GM23338 (cell line): ENCODE results near the gene PSMD6. TPM values are rescaled to one million over a fixed set of nuclear protein-coding genes. Genes with fewer than 3 reads are reported as not detected.

Experiments used
- JUNB ChIP-seq: IDR thresholded peaks from one replicate; pipeline ENCODE4 v1.6.1; 2016; ENCODE audit warnings: antibody characterized with exemption; ENCODE audit not compliant: unreplicated experiment
- NANOG ChIP-seq: IDR thresholded peaks from 2 replicates; pipeline ENCODE4 v1.6.1; 2016; ENCODE audit warnings: antibody characterized with exemption, borderline replicate concordance
- POLR2AphosphoS5 ChIP-seq: IDR thresholded peaks from 2 replicates; pipeline ENCODE4 v1.6.1; 2016; ENCODE audit warnings: antibody characterized with exemption, low read depth
- REST ChIP-seq: IDR thresholded peaks from one replicate; pipeline ENCODE4 v1.6.1; 2018; ENCODE audit warnings: antibody characterized with exemption; ENCODE audit not compliant: unreplicated experiment
- ZNF331 ChIP-seq: fragments of 250-450 bp; sonication (Bioruptor Pico); IDR thresholded peaks from 2 replicates; pipeline ENCODE4 v1.5.0; 2020; ENCODE audit warnings: low read depth, mild to moderate bottlenecking, moderate library complexity
- ZNF462 ChIP-seq: fragments of 250-450 bp; sonication (Bioruptor Pico); IDR thresholded peaks from 2 replicates; pipeline ENCODE4 v1.5.0; 2020; ENCODE audit warnings: mild to moderate bottlenecking, moderate library complexity
- polyA plus RNA-seq: library from polyadenylated mRNA; unstranded; fragments of >200 nt; fragmentation: Nextera tagmentation; extraction: Ambion mirVana; gene quantifications from 2 replicates; pipeline ENCODE4 v1.2.1, GENCODE V29; 2016
- total RNA-seq: library from RNA; depleted of rRNA; stranded (reverse); fragments of >200 nt; shearing (Covaris generic); gene quantifications from 2 replicates; pipeline ENCODE4 v1.2.3, GENCODE V29; 2014
- TF ChIP-seq, protein P1 (sequence below): IDR thresholded peaks from 2 replicates; pipeline ENCODE4 v1.6.1; 2016; ENCODE audit warnings: antibody characterized with exemption
- TF ChIP-seq, protein P2 (sequence below), 2 experiments: fragments of 200-600 bp in 1 of 2; sonication (generic) in 1 of 2; conservative IDR thresholded peaks; 2 replicates each; pipeline versions ENCODE4 v1.5.1 to v1.6.1; 2016 to 2017; ENCODE audit warnings: antibody characterized with exemption in 2 of 2, low read depth in 2 of 2, mild to moderate bottlenecking in 2 of 2, moderate library complexity in 1 of 2

PSMD6 gene
- total and polyA plus RNA-seq, 2 experiments from 2014 or later = 98.1 to 205 TPM

GRCh38 chr3:64072126-64072525, 48.8 kb upstream of the PSMD6 start (continued):
- TF ChIP-seq ZNF462 (CRISPR knock-in tag) (no peak), POLR2AphosphoS5 (no peak), ZNF331 (CRISPR knock-in tag) (no peak), REST (no peak), JUNB (no peak), NANOG (no peak)
- TF ChIP-seq, protein P1, sequence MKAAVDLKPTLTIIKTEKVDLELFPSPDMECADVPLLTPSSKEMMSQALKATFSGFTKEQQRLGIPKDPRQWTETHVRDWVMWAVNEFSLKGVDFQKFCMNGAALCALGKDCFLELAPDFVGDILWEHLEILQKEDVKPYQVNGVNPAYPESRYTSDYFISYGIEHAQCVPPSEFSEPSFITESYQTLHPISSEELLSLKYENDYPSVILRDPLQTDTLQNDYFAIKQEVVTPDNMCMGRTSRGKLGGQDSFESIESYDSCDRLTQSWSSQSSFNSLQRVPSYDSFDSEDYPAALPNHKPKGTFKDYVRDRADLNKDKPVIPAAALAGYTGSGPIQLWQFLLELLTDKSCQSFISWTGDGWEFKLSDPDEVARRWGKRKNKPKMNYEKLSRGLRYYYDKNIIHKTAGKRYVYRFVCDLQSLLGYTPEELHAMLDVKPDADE = no peak
- TF ChIP-seq, protein P2, sequence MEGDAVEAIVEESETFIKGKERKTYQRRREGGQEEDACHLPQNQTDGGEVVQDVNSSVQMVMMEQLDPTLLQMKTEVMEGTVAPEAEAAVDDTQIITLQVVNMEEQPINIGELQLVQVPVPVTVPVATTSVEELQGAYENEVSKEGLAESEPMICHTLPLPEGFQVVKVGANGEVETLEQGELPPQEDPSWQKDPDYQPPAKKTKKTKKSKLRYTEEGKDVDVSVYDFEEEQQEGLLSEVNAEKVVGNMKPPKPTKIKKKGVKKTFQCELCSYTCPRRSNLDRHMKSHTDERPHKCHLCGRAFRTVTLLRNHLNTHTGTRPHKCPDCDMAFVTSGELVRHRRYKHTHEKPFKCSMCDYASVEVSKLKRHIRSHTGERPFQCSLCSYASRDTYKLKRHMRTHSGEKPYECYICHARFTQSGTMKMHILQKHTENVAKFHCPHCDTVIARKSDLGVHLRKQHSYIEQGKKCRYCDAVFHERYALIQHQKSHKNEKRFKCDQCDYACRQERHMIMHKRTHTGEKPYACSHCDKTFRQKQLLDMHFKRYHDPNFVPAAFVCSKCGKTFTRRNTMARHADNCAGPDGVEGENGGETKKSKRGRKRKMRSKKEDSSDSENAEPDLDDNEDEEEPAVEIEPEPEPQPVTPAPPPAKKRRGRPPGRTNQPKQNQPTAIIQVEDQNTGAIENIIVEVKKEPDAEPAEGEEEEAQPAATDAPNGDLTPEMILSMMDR (conservative IDR thresholded peaks at IDR 0.05; ENCODE audit: low read depth in 2 of 2) = no peak
